Nephron (organoid): ENCODE measurements around the gene AMBRA1.
A peak's percentile ranks its signal among the peaks of the same experiment; 100 is the strongest.
"Not testable (repeated sequence)": the region's sequence is repeated elsewhere in the genome, so short reads cannot be mapped to it uniquely, and the experiment has no call there.

Experiments
- H3K27ac Mint-ChIP-seq, 3 experiments: 2 replicates each; pipeline ENCODE4 v1.8.0; 2020; ENCODE audit warnings: mixed read lengths in 3 of 3, mild to moderate bottlenecking in 2 of 3, moderate library complexity in 1 of 3
- H3K27me3 Mint-ChIP-seq: 2 replicates; pipeline ENCODE4 v1.8.0; 2021; ENCODE audit warnings: low read depth, mild to moderate bottlenecking, moderate library complexity, mixed read lengths
- H3K36me3 Mint-ChIP-seq: 2 replicates; pipeline ENCODE4 v1.8.0; 2020; ENCODE audit warnings: low read depth, mixed read lengths
- H3K4me1 Mint-ChIP-seq: 2 replicates; pipeline ENCODE4 v1.8.0; 2020; ENCODE audit warnings: mixed read lengths
- H3K4me3 Mint-ChIP-seq, 3 experiments: 2 replicates each; pipeline ENCODE4 v1.8.0; 2020; ENCODE audit warnings: mild to moderate bottlenecking in 3 of 3, mixed read lengths in 3 of 3, moderate library complexity in 2 of 3
- H3K9me3 Mint-ChIP-seq: 2 replicates; pipeline ENCODE4 v1.8.0; 2020; ENCODE audit warnings: mixed read lengths
- CTCF ChIP-seq, 3 experiments: fragments of 200-600 bp; sonication (generic); IDR thresholded peaks; one replicate each; pipeline ENCODE4 v1.5.0; 2021; ENCODE audit warnings: antibody characterized with exemption in 3 of 3; ENCODE audit not compliant: unreplicated experiment in 3 of 3

AMBRA1 gene

GRCh38 chr11:46381819-46382645 is 211.8 kb downstream of the AMBRA1 start:
- Mint-ChIP-seq H3K27ac (peak overlapping the region in 1 of 3 experiments; percentile 87), H3K27me3 (peaks cover 16% of the 10 kb centered on the region), H3K36me3 (peaks cover 22% of the 10 kb centered on the region), H3K9me3 (no peaks in the 10 kb centered on the region), H3K4me1 (no peaks in the 10 kb centered on the region), H3K4me3 (peak overlapping the region; percentile 84 to 89 (median 86))
- no peak for TF ChIP-seq CTCF (IDR thresholded peaks at IDR 0.05; ENCODE audit: unreplicated experiment in 3 of 3)

GRCh38 chr11:46381048-46381818 is 212.6 kb downstream of the AMBRA1 start, which contains the start of gene MDK:
TSS of gene MDK (plus strand) at chr11:46381669. CDS start at chr11:46382058, 389 bp downstream.
- Mint-ChIP-seq H3K4me3 (peak within 1 kb of the TSS; percentile 84 to 89 (median 86)), H3K36me3 (peaks cover 22% of the 10 kb centered on the region), H3K27ac (peak within 1 kb of the TSS; percentile 48 to 87 (median 70)), H3K27me3 (peaks cover 8% of the 10 kb centered on the region), H3K4me1 (no peaks in the 10 kb centered on the region), H3K9me3 (no peaks in the 10 kb centered on the region)
- TF ChIP-seq CTCF (IDR thresholded peaks at IDR 0.05; ENCODE audit: unreplicated experiment in 3 of 3) = no peak

- Mint-ChIP-seq H3K27ac (peak overlapping the region; percentile 48 to 87 (median 70)), H3K9me3 (no peaks in the 10 kb centered on the region), H3K4me3 (peak overlapping the region; percentile 78 to 86 (median 84)), H3K4me1 (no peaks in the 10 kb centered on the region), H3K36me3 (peaks cover 22% of the 10 kb centered on the region), H3K27me3 (peaks cover under 1% of the 10 kb centered on the region)
- TF ChIP-seq CTCF (IDR thresholded peaks at IDR 0.05; ENCODE audit: unreplicated experiment in 3 of 3) = no peak
These were observed 213.3 kb downstream of the AMBRA1 start for GRCh38 chr11:46380340-46381047.

- not testable (repeated sequence) for H3K27me3 Mint-ChIP-seq
- peaks cover 23% of the 10 kb centered on the region for H3K36me3 Mint-ChIP-seq
These were observed 214.1 kb downstream of the AMBRA1 start for GRCh38 chr11:46379482-46380293.

GRCh38 chr11:46378811-46379481 is 214.9 kb downstream of the AMBRA1 start:
- H3K4me1 Mint-ChIP-seq = no peaks in the 10 kb centered on the region
- no peaks in the 10 kb centered on the region for H3K27me3 Mint-ChIP-seq
- peak overlapping the region; percentile 77 to 82 (median 80) for H3K4me3 Mint-ChIP-seq
- H3K9me3 Mint-ChIP-seq = no peaks in the 10 kb centered on the region
- TF ChIP-seq CTCF (IDR thresholded peaks at IDR 0.05; ENCODE audit: unreplicated experiment in 3 of 3) = no peak
- H3K36me3 Mint-ChIP-seq = peaks cover 21% of the 10 kb centered on the region
- peak overlapping the region in 2 of 3 experiments; percentile 76 to 91 for H3K27ac Mint-ChIP-seq

More at GRCh38 chr11:46379482-46380293, 214.1 kb downstream of the AMBRA1 start:
- peak overlapping the region; percentile 55 to 91 (median 76) for H3K27ac Mint-ChIP-seq
- not testable (repeated sequence) for H3K4me1 Mint-ChIP-seq, H3K9me3 Mint-ChIP-seq
- H3K4me3 Mint-ChIP-seq = peak overlapping the region; percentile 77 to 82 (median 80)
